Endothelial cell (in vitro differentiated cells): ENCODE measurements around the gene CALHM4. TPM values are rescaled to one million over a fixed set of nuclear protein-coding genes. Genes with fewer than 3 reads are reported as not detected.

Experiments
- DNase-seq: peaks from one replicate; pipeline ENCODE4 v3.0.0; 2021; ENCODE audit warnings: low spot score
- H3K27ac Mint-ChIP-seq: one replicate; pipeline ENCODE4 v1.8.0; 2021; ENCODE audit warnings: mixed read lengths, inconsistent platforms; ENCODE audit not compliant: unreplicated experiment
- H3K27me3 Mint-ChIP-seq: one replicate; pipeline ENCODE4 v1.8.0; 2021; ENCODE audit warnings: mild to moderate bottlenecking, moderate library complexity, mixed read lengths, inconsistent platforms; ENCODE audit not compliant: unreplicated experiment
- H3K36me3 Mint-ChIP-seq: one replicate; pipeline ENCODE4 v1.8.0; 2021; ENCODE audit warnings: mild to moderate bottlenecking, low read depth, mixed read lengths, inconsistent platforms; ENCODE audit not compliant: unreplicated experiment
- H3K4me1 Mint-ChIP-seq: one replicate; pipeline ENCODE4 v1.8.0; 2021; ENCODE audit warnings: mild to moderate bottlenecking, mixed read lengths, inconsistent platforms; ENCODE audit not compliant: unreplicated experiment
- H3K4me3 Mint-ChIP-seq: one replicate; pipeline ENCODE4 v1.8.0; 2021; ENCODE audit warnings: mild to moderate bottlenecking, mixed read lengths, inconsistent platforms; ENCODE audit not compliant: unreplicated experiment
- H3K9me3 Mint-ChIP-seq: one replicate; pipeline ENCODE4 v1.8.0; 2021; ENCODE audit warnings: mixed read lengths, inconsistent platforms; ENCODE audit not compliant: unreplicated experiment
- CTCF ChIP-seq: fragments of 200-600 bp; sonication (generic); IDR thresholded peaks from one replicate; pipeline ENCODE4 v1.5.0; 2021; ENCODE audit warnings: antibody characterized with exemption; ENCODE audit not compliant: unreplicated experiment
- long read RNA-seq: library from polyadenylated mRNA; unstranded; transcript quantifications from one replicate; pipeline ENCODE4 v2.0.0, GENCODE V29; 2020; ENCODE audit not compliant: unreplicated experiment
- total RNA-seq: library from RNA; stranded (reverse); fragmentation: NEBNext Ultra II Directional; extraction: Animal tissue kit (Norgen Biotek cat#: 25700); gene quantifications from one replicate; pipeline ENCODE4 v1.2.1, GENCODE V29; 2021; ENCODE audit not compliant: unreplicated experiment

The CALHM4 gene
- total RNA-seq: not detected
- long read RNA-seq: 0 reads

- no peak within 1 kb of the TSS for H3K4me3 Mint-ChIP-seq
- TF ChIP-seq CTCF: no peak
- H3K4me1 Mint-ChIP-seq: peaks cover 4% of the 10 kb centered on the region
- H3K27me3 Mint-ChIP-seq: peaks cover 2% of the 10 kb centered on the region
- no peaks in the 10 kb centered on the region for H3K36me3 Mint-ChIP-seq
- H3K9me3 Mint-ChIP-seq: no peaks in the 10 kb centered on the region
- no peak for DNase-seq
- no peak within 1 kb of the TSS for H3K27ac Mint-ChIP-seq
Observed at GRCh38 chr6:116553451-116553850, at the start of gene CALHM4. Gene CALHM4 (plus strand): TSS chr6:116553751. CDS start chr6:116553794, 43 bp downstream.

GRCh38 chr6:116507324-116507723, 46.2 kb upstream of the CALHM4 start:
- Mint-ChIP-seq H3K4me3 (no peak overlapping the region), H3K27ac (no peak overlapping the region), H3K27me3 (peaks cover 7% of the 10 kb centered on the region), H3K36me3 (no peaks in the 10 kb centered on the region), H3K4me1 (peaks cover 8% of the 10 kb centered on the region), H3K9me3 (no peaks in the 10 kb centered on the region)
- DNase-seq: no peak
- TF ChIP-seq CTCF: no peak

GRCh38 chr6:116508527-116508926, 45.0 kb upstream of the CALHM4 start:
- no peak overlapping the region for H3K4me3 Mint-ChIP-seq
- H3K27ac Mint-ChIP-seq: no peak overlapping the region
- H3K9me3 Mint-ChIP-seq: no peaks in the 10 kb centered on the region
- no peak for TF ChIP-seq CTCF
- H3K36me3 Mint-ChIP-seq: no peaks in the 10 kb centered on the region
- peaks cover 4% of the 10 kb centered on the region for H3K27me3 Mint-ChIP-seq
- peaks cover 19% of the 10 kb centered on the region for H3K4me1 Mint-ChIP-seq
- DNase-seq: no peak

- Mint-ChIP-seq H3K27ac (peak within 1 kb of the TSS; percentile 96), H3K27me3 (no peaks in the 10 kb centered on the region), H3K4me1 (peaks cover 25% of the 10 kb centered on the region), H3K9me3 (no peaks in the 10 kb centered on the region), H3K4me3 (peak within 1 kb of the TSS; percentile 84), H3K36me3 (peaks cover 4% of the 10 kb centered on the region)
- DNase-seq: peak; percentile 54
- peak; percentile 71 for TF ChIP-seq CTCF
Observed at GRCh38 chr6:116511424-116512110, 42.0 kb upstream of the CALHM4 start, which contains the start of gene CALHM5. Gene CALHM5 (plus strand): TSS chr6:116511639. CDS start chr6:116511697, 58 bp downstream.

- Mint-ChIP-seq H3K9me3 (no peaks in the 10 kb centered on the region), H3K27ac (peak overlapping the region; percentile 96), H3K36me3 (peaks cover 4% of the 10 kb centered on the region), H3K4me1 (peaks cover 25% of the 10 kb centered on the region), H3K27me3 (no peaks in the 10 kb centered on the region), H3K4me3 (peak overlapping the region; percentile 84)
- TF ChIP-seq CTCF: no peak
- no peak for DNase-seq
Observed at GRCh38 chr6:116512111-116512559, 41.4 kb upstream of the CALHM4 start.
